ENCODE data around the gene SEPTIN2. TPM values are rescaled to one million over a fixed set of nuclear protein-coding genes. Genes with fewer than 3 reads are reported as not detected.

Gene SEPTIN2
- total and polyA plus RNA-seq, 2 donors (not counting 3 experiments of a cell fraction or from before 2014, with no cell fraction given) = 427 to 512 TPM

DNA sequence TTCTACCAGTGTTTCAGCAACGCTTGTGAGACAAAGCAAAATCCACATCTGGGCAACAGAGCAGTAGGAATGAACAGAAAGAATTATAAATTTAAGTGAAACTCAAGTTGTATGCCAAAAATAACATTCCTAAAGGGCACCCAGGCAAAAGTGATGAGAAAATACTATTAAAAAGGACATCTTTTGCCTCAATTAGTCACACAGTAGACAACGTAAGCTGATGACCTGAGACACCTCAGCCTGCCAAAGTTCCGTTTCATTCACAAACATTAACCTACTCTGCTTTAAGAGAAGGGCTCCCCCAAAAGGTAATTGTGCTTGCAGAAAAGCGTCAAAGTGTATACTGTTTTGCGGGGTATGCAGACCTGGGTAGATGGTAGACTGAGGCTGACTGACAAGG is 7.5 kb upstream of the SEPTIN2 start:
- dilution Hi-C loops (cut with MboI; ENCODE audit: extremely low pct_ligation_motif_present, low sequenced_read_pairs) (no loop called here), intact Hi-C loops (cut with micrococcal nuclease) (loop anchor here (10.0 kb wide), 1 partner anchor 1933 kb away; no protein-coding TSS in a partner anchor)
- no peaks in the 10 kb centered on the region for H3K9me1 ChIP-seq (replicated peaks; ENCODE audit: control insufficient read depth, extremely low read depth, insufficient read depth, low read length)
- H2AFZ ChIP-seq (ENCODE audit: low read depth, low read length) = no peak overlapping the region
- no peaks in the 10 kb centered on the region for H3K4me1 ChIP-seq (ENCODE audit: control insufficient read depth, extremely low read depth, insufficient read depth, low read length)
- no TSS peak for BruUV-seq (replicated peaks)
- CTCF ChIA-PET = no interaction called here
- no peak overlapping the region for H3K27ac ChIP-seq (ENCODE audit: insufficient read depth, low read depth, low read length)
- H4K20me1 ChIP-seq (replicated peaks; ENCODE audit: control insufficient read depth, extremely low read depth, insufficient read depth, low read length) = peaks cover 2% of the 10 kb centered on the region
- H3K4me2 ChIP-seq (ENCODE audit: insufficient read depth, low read length) = no peak overlapping the region
- H3K4me3 ChIP-seq (replicated peaks in 1 of 3; ENCODE audit: insufficient read depth in 1 of 3, low read depth in 1 of 3, low read length in 3 of 3) = no peak overlapping the region
- H3K9me3 ChIP-seq (replicated peaks; ENCODE audit: control insufficient read depth, insufficient read depth, low read length) = no peaks in the 10 kb centered on the region
- H3K27me3 ChIP-seq (ENCODE audit: control insufficient read depth in 2 of 2, insufficient read depth in 2 of 2, low read length in 2 of 2) = no peaks in the 10 kb centered on the region
- peaks cover 99% of the 10 kb centered on the region for H3K79me2 ChIP-seq (ENCODE audit: control insufficient read depth, insufficient read depth, low read length)
- H3K9ac ChIP-seq (replicated peaks; ENCODE audit: extremely low read depth, insufficient read depth, low read length) = no peak overlapping the region
- no peak for DNase-seq (ENCODE audit: low read depth, low spot score)
- POLR2A ChIA-PET = no interaction called here
- no peak for FAIRE-seq
- TF ChIP-seq POLR2A (IDR thresholded peaks at IDR 0.05; ENCODE audit: low read depth, low read length) (no peak), POLR2AphosphoS5 (IDR thresholded peaks at IDR 0.05; ENCODE audit: insufficient read depth, low read depth, low read length) (no peak), MYC (IDR thresholded peaks at IDR 0.05; ENCODE audit: low read depth, low read length) (no peak), EZH2 (IDR thresholded peaks at IDR 0.05; ENCODE audit: borderline replicate concordance, low read depth, low read length, severe bottlenecking) (no peak), GATA2 (IDR thresholded peaks at IDR 0.05; ENCODE audit: insufficient read depth, insufficient read length, low read depth, low read length) (no peak), JUN (IDR thresholded peaks at IDR 0.05; ENCODE audit: borderline replicate concordance, insufficient read depth, insufficient read length, low read depth) (no peak), FOS (IDR thresholded peaks at IDR 0.05; ENCODE audit: borderline replicate concordance, insufficient read depth, low read length) (no peak), CTCF (IDR thresholded peaks at IDR 0.05; ENCODE audit: extremely low read depth in 1 of 2, insufficient read depth in 1 of 2, low read depth in 1 of 2, low read length in 2 of 2) (no peak)
- TF ChIP-seq, protein P1, sequence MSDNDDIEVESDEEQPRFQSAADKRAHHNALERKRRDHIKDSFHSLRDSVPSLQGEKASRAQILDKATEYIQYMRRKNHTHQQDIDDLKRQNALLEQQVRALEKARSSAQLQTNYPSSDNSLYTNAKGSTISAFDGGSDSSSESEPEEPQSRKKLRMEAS (IDR thresholded peaks at IDR 0.05; ENCODE audit: insufficient read depth, insufficient read length) = no peak
- H3K36me3 ChIP-seq (ENCODE audit: control insufficient read depth in 2 of 2, extremely low read depth in 1 of 2, insufficient read depth in 2 of 2, low read length in 2 of 2) = peaks cover 0 to 4% of the 10 kb centered on the region in 2 experiments
